NCI-H226 (cell line): ENCODE results near the gene ABL1.

Experiments used
- DNase-seq: peaks from one replicate; pipeline ENCODE4 v3.0.0-alpha.2; 2015

Gene ABL1

GRCh38 chr9:130872912-130873503 is 38.0 kb downstream of the ABL1 start:
- no peak for DNase-seq

GRCh38 chr9:130873966-130874365 is 38.9 kb downstream of the ABL1 start:
- DNase-seq, result no peak

- no peak for DNase-seq
These were observed 39.7 kb downstream of the ABL1 start for GRCh38 chr9:130874783-130875182.

DNA sequence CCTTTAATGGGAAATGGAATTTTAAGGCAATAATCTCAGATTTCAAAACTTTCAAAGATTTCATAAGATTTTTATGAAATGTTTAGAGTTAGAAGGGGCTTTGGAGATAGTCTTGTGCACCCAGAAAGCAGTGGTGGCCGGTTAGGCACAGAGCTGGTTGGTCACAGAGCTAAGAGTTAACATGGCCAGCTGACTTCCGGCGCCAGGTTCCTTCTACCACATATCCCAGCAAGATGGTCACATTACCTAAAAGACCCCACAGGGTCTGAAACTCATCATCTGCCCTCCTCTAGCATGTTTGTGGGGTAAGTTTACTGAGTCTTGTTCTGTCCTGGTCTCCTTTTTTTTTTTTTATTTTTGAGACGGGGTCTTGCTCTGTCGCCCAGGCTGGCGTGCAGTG is 42.2 kb downstream of the ABL1 start:
- DNase-seq, result no peak

DNA sequence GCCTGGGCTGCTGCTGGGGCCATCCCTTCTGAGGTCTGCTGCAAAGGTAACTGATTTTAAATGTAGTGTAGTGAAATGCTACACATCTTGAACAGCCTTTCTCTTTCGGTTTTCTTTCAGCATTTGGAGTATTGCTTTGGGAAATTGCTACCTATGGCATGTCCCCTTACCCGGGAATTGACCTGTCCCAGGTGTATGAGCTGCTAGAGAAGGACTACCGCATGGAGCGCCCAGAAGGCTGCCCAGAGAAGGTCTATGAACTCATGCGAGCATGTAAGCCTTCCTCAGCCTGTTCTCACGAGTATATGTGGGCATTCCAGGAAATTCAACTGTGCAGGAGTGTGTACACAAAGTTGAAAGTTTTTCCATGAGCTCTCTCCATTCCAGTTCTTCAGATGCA is 43.2 kb downstream of the ABL1 start:
- no peak for DNase-seq

- DNase-seq, result no peak
These were observed 44.9 kb downstream of the ABL1 start for GRCh38 chr9:130879863-130880411.

DNA sequence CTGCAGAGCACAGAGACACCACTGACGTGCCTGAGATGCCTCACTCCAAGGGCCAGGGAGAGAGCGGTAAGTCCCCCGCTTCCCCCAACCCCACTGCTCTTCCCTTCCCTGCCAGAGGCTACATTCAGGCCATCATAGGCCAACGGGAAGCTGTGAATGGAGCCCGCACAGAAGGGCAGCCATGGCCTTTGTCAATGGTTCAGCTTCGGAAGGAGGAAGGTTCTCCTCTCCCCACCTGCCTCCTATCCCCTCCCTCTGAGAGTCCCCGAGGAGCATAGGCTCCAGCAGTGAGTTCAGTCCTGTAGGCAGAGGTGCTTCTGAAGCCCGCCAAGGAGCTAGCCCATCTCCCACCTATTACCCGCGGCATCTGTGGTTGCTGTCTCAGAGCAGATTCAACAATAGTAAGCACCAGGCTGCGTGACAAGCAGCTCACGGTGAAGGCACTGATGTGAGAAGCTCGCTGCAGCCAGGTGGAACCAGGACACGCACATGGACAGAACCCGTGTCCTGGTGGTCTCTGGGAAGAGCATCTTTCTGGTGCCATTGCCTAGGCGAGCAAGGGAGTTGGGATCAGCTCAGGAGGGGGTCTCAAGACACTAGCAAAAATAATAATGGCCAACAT is 45.7 kb downstream of the ABL1 start:
- DNase-seq, result no peak

GRCh38 chr9:130881516-130881915 is 46.5 kb downstream of the ABL1 start:
- no peak for DNase-seq

DNA sequence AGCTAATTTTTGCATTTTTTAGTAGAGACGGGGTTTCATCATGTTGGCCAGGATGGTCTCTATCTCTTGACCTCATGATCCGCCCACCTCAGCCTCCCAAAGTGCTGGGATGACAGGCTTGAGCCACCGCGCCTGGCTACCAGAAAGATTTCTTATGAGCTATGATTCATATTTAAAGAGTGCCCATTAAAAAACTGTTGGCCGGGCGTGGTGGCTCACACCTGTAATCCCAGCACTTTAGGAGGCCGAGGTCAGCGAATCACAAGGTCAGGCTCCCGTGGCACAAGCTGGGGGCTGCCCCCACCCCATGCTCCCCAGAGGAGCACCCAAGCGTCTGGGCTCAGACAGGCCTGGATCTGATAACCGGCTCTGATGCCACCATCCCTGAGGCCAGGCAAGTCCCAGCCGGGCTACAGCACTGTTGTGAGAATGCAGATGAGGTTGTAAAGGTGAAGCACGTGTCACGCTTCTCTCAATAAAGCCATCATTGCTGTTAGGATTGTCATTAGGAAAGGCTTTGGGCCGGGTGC is 47.7 kb downstream of the ABL1 start:
- no peak for DNase-seq

- DNase-seq, result no peak
These were observed 48.4 kb downstream of the ABL1 start for GRCh38 chr9:130883479-130883878.

- DNase-seq, result no peak
These were observed 49.1 kb downstream of the ABL1 start for GRCh38 chr9:130884111-130884531.

- DNase-seq, result no peak
These were observed 49.8 kb downstream of the ABL1 start for GRCh38 chr9:130884542-130885483.

DNA sequence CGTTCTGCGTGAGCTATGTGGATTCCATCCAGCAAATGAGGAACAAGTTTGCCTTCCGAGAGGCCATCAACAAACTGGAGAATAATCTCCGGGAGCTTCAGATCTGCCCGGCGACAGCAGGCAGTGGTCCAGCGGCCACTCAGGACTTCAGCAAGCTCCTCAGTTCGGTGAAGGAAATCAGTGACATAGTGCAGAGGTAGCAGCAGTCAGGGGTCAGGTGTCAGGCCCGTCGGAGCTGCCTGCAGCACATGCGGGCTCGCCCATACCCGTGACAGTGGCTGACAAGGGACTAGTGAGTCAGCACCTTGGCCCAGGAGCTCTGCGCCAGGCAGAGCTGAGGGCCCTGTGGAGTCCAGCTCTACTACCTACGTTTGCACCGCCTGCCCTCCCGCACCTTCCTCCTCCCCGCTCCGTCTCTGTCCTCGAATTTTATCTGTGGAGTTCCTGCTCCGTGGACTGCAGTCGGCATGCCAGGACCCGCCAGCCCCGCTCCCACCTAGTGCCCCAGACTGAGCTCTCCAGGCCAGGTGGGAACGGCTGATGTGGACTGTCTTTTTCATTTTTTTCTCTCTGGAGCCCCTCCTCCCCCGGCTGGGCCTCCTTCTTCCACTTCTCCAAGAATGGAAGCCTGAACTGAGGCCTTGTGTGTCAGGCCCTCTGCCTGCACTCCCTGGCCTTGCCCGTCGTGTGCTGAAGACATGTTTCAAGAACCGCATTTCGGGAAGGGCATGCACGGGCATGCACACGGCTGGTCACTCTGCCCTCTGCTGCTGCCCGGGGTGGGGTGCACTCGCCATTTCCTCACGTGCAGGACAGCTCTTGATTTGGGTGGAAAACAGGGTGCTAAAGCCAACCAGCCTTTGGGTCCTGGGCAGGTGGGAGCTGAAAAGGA is 50.7 kb downstream of the ABL1 start:
- no peak for DNase-seq

DNA sequence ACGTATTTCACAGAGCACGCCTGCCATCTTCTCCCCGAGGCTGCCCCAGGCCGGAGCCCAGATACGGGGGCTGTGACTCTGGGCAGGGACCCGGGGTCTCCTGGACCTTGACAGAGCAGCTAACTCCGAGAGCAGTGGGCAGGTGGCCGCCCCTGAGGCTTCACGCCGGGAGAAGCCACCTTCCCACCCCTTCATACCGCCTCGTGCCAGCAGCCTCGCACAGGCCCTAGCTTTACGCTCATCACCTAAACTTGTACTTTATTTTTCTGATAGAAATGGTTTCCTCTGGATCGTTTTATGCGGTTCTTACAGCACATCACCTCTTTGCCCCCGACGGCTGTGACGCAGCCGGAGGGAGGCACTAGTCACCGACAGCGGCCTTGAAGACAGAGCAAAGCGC is 51.9 kb downstream of the ABL1 start:
- no peak for DNase-seq

GRCh38 chr9:130887494-130888144 is 52.6 kb downstream of the ABL1 start:
- no peak for DNase-seq

GRCh38 chr9:130888146-130888885 is 53.3 kb downstream of the ABL1 start:
- DNase-seq, result no peak

DNA sequence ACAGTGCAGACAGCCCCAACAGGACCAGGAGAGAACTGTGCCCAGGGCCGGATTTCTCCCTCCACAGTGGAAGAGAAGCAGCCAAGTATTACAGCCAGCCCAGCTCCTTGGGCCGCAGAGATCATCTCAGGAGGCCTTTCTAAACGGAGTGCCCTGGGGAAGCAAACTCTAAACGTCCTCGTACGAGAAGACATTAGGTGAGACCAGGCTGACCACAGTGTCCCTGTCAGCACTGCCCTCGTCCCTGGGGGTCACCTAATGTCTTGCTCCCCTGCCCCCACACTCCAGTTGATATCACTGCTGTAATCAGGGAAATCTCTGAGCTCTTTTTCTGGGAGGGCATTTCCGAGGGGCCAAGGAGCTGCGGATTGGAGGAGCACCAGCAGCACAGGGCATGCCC is 55.1 kb downstream of the ABL1 start:
- no peak for DNase-seq

DNA sequence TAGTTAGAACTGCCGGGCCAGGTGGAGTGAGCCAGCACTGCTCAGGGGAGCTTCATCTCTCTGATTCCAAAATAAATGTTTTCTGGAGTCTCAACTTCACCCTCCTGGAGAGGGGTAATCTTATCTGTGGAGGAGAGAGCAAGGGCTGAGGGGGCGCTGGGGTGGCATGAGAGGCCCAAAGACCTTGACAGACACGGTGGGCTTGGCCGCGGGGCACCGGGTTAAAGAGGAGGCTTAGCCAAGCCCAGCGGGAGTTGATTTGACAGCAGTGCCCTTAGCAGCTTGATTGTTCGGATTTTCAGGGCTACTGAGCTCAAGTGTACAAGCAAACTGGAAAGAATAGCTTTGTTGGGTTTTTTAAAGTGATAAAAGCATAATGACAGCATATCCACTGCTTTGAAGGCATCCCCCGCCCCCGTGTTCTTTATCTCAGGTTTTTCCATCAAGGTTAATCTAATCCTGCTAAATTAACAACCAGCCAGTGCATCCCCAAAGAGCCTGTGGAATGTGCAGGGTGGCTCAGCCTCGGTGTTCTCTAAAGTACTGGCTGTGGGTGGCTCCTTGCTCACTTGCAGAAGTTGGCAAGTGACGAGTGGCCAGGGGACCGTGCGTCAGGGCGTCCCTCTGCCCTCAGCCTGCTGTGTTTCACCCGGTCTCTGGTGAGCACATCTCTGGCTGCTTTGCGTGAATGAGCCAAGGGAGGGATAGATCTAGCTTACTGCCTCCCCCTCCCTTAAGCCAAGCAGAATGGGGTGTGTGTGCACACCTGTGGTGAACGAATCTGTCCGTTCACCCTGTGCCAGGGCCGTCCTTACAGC is 56.0 kb downstream of the ABL1 start:
- no peak for DNase-seq

GRCh38 chr9:130891688-130892476 is 56.8 kb downstream of the ABL1 start:
- DNase-seq, result no peak
